ENCODE results near the gene FN3K.

The FN3K gene

DNA sequence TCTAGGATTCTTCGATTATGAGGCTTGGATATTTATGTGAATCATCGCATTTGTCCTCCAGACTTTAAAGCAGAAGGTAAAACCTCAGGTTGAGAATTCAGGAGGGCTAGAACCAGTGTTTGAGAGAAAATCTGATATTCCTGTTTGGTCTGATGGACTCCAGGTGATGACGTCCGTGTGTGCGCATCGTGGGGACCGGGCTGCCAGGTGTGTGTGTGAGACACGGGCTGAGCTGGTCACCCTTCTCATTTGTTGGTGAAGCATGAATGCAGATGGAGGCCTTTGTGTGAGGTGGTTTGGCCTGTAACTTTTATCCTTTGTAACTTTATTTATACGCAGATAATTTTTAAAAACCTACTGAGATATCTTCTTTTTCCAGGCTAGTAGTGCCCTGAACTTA lies 61.6 kb downstream of the FN3K start:
- no peak for DNase-seq

DNA sequence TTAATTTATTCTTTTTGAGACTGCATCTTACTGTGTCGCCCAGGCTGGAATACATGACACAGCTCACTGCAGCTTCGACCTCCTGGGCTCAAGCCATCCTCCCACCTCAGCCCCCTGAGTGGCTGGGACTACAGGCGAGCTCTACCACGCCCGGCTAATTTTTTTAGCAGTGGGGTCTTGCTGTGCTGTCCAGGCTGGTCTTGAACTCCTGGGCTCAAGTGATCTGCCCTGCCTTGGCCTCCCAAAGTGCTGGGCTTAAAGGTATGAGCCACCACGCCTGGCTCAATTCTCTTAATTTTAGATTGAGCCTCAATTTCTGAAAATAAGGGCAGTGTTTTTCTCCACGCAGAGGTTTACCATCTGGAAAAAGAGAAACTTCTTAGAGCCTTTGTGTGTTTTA lies 63.3 kb downstream of the FN3K start:
- DNase-seq: no peak

DNA sequence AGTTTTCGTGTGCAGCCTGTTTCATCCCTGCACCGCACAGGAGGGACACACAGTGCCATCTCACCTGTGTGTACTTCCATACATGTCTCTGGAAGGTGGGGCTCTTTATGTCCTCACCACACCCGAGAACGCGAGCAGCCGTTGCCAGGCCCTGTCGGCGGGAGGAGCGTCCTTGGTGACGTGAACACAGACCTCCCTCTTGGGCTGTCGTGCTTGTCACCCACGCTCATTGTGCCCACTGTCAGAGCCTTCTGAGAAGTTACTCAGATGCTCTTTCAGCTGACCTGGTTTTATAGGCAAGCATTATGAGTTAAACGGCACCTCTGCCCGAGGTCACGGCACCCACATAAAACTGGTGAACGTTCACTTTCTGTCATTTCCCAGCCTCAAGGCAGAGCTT lies 64.2 kb downstream of the FN3K start:
- DNase-seq: no peak
